ENCODE results near the gene LCOR. TPM values are rescaled to one million over a fixed set of nuclear protein-coding genes. Genes with fewer than 3 reads are reported as not detected.
A peak's percentile ranks its signal among the peaks of the same experiment; 100 is the strongest.

LCOR gene
- total and polyA plus RNA-seq, 2 of the 13 experiments (the other 11 are each of a cell fraction or from before 2014, with no cell fraction given), result 12.4 to 23.7 TPM

DNA sequence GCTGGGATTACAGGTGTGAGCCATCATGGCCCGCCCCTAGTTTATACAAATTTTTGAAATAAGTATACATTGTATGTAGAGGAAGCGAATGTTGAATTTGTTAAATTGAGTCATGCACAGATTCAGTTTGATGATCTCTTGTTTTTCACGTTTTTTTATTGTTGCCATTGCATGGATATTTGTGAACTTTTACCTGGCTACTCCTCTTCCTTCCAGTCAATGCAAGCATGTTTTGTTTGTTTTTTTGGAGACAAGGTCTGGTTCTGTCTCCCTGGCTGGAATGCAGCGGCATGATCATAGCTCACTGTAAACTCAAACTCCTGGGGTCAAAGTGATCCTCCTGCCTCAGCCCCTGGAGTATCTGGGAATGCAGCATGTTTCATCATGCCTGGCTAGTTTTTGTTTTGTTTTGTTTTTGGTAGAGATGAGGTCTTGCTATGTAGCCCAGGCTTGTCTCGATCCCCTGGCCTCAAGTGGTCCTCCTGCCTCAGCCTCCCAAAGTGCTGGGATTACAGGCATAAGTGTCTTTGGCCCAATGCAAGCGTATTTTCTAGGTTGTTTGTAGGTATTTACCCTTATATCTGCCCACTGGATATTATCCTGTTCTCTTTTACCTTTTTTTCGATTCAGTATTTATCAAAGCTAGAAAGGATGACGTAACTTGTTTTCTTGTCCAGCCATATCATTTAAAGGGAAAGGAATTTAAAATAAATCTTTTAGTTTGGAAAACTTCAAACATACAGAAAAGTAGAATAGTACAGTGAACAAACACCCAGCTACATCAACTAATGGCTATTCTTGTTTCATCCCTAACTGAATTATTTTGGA, 11.0 kb downstream of the LCOR start (continued):
- TF ChIP-seq ZNF274 (CRISPR knock-in tag; IDR thresholded peaks at IDR 0.05) (no peak), JUND (CRISPR knock-in tag; IDR thresholded peaks at IDR 0.05) (0 out of 2 replicates have a peak, but pooled peaks have one; percentile 45), NONO (IDR thresholded peaks at IDR 0.05) (no peak), NONO (CRISPR knock-in tag; conservative IDR thresholded peaks at IDR 0.05) (peak; percentile 78), ZNF709 (CRISPR knock-in tag; IDR thresholded peaks at IDR 0.05) (0 out of 2 replicates have a peak, but pooled peaks have one; percentile 27), CREB1 (IDR thresholded peaks at IDR 0.05) (0 out of 2 replicates have a peak, but pooled peaks have one; percentile 7), CREB1 (CRISPR knock-in tag; IDR thresholded peaks at IDR 0.05) (peak; percentile 80), ZNF670 (CRISPR knock-in tag; IDR thresholded peaks at IDR 0.05; ENCODE audit: borderline replicate concordance) (no peak; the same call in none of the 2 replicates), ZNF577 (CRISPR knock-in tag; IDR thresholded peaks at IDR 0.05; ENCODE audit: borderline replicate concordance, low read depth) (no peak), NFATC3 (CRISPR knock-in tag; IDR thresholded peaks at IDR 0.05) (no peak), MXD4 (CRISPR knock-in tag; IDR thresholded peaks at IDR 0.05) (no peak), ZNF232 (CRISPR knock-in tag; IDR thresholded peaks at IDR 0.05; ENCODE audit: borderline replicate concordance) (peak; percentile 64; the same call in 1 of the 2 replicates), THYN1 (CRISPR knock-in tag; IDR thresholded peaks at IDR 0.05; ENCODE audit: borderline replicate concordance, low read depth) (no peak), KDM5A (IDR thresholded peaks at IDR 0.05; ENCODE audit: borderline replicate concordance, low read length) (no peak), DPF2 (CRISPR knock-in tag; IDR thresholded peaks at IDR 0.05; ENCODE audit: borderline replicate concordance, low read depth) (peak; percentile 86), FOXM1 (CRISPR knock-in tag; IDR thresholded peaks at IDR 0.05) (no peak), POLR2AphosphoS2 (IDR thresholded peaks at IDR 0.05; ENCODE audit: low read depth, low read length) (no peak), BORCS8-MEF2B (CRISPR knock-in tag; IDR thresholded peaks at IDR 0.05) (peak; percentile 32; the same call in 1 of the 2 replicates), NFKBIZ (CRISPR knock-in tag; IDR thresholded peaks at IDR 0.05) (peak; percentile 94)
- TF ChIP-seq, protein P1, sequence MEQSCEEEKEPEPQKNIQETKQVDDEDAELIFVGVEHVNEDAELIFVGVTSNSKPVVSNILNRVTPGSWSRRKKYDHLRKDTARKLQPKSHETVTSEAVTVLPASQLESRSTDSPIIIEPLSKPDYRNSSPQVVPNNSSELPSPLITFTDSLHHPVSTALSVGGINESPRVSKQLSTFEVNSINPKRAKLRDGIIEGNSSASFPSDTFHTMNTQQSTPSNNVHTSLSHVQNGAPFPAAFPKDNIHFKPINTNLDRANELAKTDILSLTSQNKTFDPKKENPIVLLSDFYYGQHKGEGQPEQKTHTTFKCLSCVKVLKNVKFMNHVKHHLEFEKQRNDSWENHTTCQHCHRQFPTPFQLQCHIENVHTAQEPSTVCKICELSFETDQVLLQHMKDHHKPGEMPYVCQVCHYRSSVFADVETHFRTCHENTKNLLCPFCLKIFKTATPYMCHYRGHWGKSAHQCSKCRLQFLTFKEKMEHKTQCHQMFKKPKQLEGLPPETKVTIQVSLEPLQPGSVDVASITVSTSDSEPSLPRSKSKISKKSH (CRISPR knock-in tag; IDR thresholded peaks at IDR 0.05; ENCODE audit: borderline replicate concordance), result no peak
- TF ChIP-seq, protein P2, sequence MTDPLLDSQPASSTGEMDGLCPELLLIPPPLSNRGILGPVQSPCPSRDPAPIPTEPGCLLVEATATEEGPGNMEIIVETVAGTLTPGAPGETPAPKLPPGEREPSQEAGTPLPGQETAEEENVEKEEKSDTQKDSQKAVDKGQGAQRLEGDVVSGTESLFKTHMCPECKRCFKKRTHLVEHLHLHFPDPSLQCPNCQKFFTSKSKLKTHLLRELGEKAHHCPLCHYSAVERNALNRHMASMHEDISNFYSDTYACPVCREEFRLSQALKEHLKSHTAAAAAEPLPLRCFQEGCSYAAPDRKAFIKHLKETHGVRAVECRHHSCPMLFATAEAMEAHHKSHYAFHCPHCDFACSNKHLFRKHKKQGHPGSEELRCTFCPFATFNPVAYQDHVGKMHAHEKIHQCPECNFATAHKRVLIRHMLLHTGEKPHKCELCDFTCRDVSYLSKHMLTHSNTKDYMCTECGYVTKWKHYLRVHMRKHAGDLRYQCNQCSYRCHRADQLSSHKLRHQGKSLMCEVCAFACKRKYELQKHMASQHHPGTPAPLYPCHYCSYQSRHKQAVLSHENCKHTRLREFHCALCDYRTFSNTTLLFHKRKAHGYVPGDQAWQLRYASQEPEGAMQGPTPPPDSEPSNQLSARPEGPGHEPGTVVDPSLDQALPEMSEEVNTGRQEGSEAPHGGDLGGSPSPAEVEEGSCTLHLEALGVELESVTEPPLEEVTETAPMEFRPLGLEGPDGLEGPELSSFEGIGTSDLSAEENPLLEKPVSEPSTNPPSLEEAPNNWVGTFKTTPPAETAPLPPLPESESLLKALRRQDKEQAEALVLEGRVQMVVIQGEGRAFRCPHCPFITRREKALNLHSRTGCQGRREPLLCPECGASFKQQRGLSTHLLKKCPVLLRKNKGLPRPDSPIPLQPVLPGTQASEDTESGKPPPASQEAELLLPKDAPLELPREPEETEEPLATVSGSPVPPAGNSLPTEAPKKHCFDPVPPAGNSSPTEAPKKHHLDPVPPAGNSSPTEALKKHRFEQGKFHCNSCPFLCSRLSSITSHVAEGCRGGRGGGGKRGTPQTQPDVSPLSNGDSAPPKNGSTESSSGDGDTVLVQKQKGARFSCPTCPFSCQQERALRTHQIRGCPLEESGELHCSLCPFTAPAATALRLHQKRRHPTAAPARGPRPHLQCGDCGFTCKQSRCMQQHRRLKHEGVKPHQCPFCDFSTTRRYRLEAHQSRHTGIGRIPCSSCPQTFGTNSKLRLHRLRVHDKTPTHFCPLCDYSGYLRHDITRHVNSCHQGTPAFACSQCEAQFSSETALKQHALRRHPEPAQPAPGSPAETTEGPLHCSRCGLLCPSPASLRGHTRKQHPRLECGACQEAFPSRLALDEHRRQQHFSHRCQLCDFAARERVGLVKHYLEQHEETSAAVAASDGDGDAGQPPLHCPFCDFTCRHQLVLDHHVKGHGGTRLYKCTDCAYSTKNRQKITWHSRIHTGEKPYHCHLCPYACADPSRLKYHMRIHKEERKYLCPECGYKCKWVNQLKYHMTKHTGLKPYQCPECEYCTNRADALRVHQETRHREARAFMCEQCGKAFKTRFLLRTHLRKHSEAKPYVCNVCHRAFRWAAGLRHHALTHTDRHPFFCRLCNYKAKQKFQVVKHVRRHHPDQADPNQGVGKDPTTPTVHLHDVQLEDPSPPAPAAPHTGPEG (CRISPR knock-in tag; IDR thresholded peaks at IDR 0.05), result no peak; the same call in 1 of the 2 replicates
- TF ChIP-seq, protein P3, sequence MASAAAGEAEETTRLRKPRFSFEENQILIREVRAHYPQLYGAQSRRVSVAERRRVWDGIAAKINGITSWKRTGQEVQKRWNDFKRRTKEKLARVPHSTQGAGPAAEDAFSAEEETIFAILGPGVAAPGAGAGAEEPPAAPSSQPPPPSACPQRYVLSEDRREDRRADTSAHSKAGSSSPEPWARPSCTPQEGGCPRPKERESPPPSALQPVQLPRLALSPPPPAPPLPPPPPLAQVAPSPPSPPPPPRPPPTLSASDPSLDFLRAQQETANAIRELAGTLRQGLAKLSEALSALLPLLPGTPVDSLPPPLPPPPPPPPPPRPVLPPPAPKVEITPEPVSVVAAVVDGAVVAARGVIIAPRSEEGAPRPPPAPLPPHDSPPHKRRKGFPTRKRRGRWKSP (CRISPR knock-in tag; IDR thresholded peaks at IDR 0.05), result no peak
